Esophagus muscularis mucosa (tissue), 3 donors: Measurements from ENCODE around the gene SRSF12.

ENCODE experiments used
- CTCF ChIP-seq, 3 experiments: fragments of 200-600 bp in 2 of 3; fragments of 450-650 bp in 1 of 3; sonication (generic) in 2 of 3; IDR thresholded peaks; one replicate each; pipeline ENCODE4 v1.5.1; 2017 to 2019; ENCODE audit warnings: antibody characterized with exemption in 3 of 3, mild to moderate bottlenecking in 2 of 3, moderate library complexity in 1 of 3
- EP300 ChIP-seq: sonication (generic); formaldehyde crosslinking; IDR thresholded peaks from one replicate; pipeline ENCODE4 v1.6.1; 2017; ENCODE audit warnings: antibody characterized with exemption

GRCh38 chr6:89138173-89138572 lies 20.3 kb upstream of the SRSF12 start:
- TF ChIP-seq EP300 (no peak), CTCF (IDR thresholded peaks at IDR 0.05) (no peak)
